Ishikawa (cell line): ENCODE data around the gene SLC41A2.

Experiments used
- EP300 ChIP-seq: IDR thresholded peaks from 2 replicates; pipeline ENCODE4 v1.6.1; 2012; ENCODE audit warnings: borderline replicate concordance
- NFIC ChIP-seq: IDR thresholded peaks from 2 replicates; pipeline ENCODE4 v1.6.1; 2012
- USF1 ChIP-seq: IDR thresholded peaks from 2 replicates; pipeline ENCODE4 v1.6.1; 2012
- ZBTB7A ChIP-seq: IDR thresholded peaks from 2 replicates; pipeline ENCODE4 v1.6.1; 2012; ENCODE audit warnings: low read depth

GRCh38 chr12:104985206-104985605 lies 27.1 kb upstream of the SLC41A2 start:
- no peak for TF ChIP-seq EP300
- no peak for TF ChIP-seq USF1
- no peak for TF ChIP-seq NFIC
- TF ChIP-seq ZBTB7A: no peak
